Uterus (tissue), 4 donors: ENCODE data around the gene ACSM6. TPM values are rescaled to one million over a fixed set of nuclear protein-coding genes. Genes with fewer than 3 reads are reported as not detected.
A peak's percentile ranks its signal among the peaks of the same experiment; 100 is the strongest.
"Not testable (repeated sequence)": the region's sequence is repeated elsewhere in the genome, so short reads cannot be mapped to it uniquely, and the experiment has no call there.

Source experiments
- DNase-seq, 2 donors: peaks; one replicate each; pipeline ENCODE4 v3.0.0-alpha.2; 2019 to 2020
- H3K27ac ChIP-seq, 2 donors: fragments of 200-600 bp; sonication (generic); 1 replicate in 1 of 2; 2 replicates in 1 of 2; pipeline ENCODE4 v1.5.1; 2016 to 2018
- H3K27me3 ChIP-seq, 2 donors: fragments of 200-600 bp; sonication (generic); one replicate each; pipeline ENCODE4 v1.5.1; 2018 to 2019; ENCODE audit warnings: control low read depth in 1 of 2
- H3K36me3 ChIP-seq, 2 donors: fragments of 200-600 bp; sonication (generic); one replicate each; pipeline ENCODE4 v1.5.1; 2019; ENCODE audit warnings: control low read depth in 1 of 2
- H3K4me1 ChIP-seq, 2 donors: fragments of 200-600 bp; sonication (generic); one replicate each; pipeline ENCODE4 v1.5.1; 2018 to 2019; ENCODE audit warnings: control low read depth in 1 of 2
- H3K4me3 ChIP-seq, 2 donors: fragments of 200-600 bp; sonication (generic); 1 replicate in 1 of 2; 2 replicates in 1 of 2; pipeline ENCODE4 v1.5.1; 2018 to 2019; ENCODE audit warnings: mild to moderate bottlenecking in 1 of 2
- H3K9me3 ChIP-seq, 2 donors: fragments of 200-600 bp; sonication (generic); one replicate each; pipeline ENCODE4 v1.5.1; 2019; ENCODE audit warnings: control low read depth in 1 of 2
- POLR2A ChIP-seq, 2 donors: fragments of 450-650 bp; IDR thresholded peaks; one replicate each; pipeline ENCODE4 v1.6.1; 2016; ENCODE audit warnings: antibody characterized with exemption in 2 of 2, mild to moderate bottlenecking in 1 of 2, moderate library complexity in 1 of 2
- intact Hi-C: fragments of 100-400 bp; cut with DNase I; formaldehyde crosslinking; loops from one replicate; pipeline ENCODE4 v1.15.1; 2023; ENCODE audit warnings: low total_unique reads
- total RNA-seq, 4 donors: library from RNA; depleted of rRNA in 3 of 4; stranded (reverse); fragments of >200 nt in 3 of 4; gene quantifications; one replicate each; pipeline versions ENCODE4 v1.1.0 to v1.2.4, GENCODE V29; 2014 to 2023
- TF ChIP-seq, protein P1 (sequence below), 4 experiments: fragments of 200-600 bp in 2 of 4; fragments of 450-650 bp in 2 of 4; sonication (generic) in 2 of 4; IDR thresholded peaks; one replicate each; pipeline ENCODE4 v1.5.1; 2016 to 2019; ENCODE audit warnings: antibody characterized with exemption in 4 of 4, mild to moderate bottlenecking in 2 of 4, moderate library complexity in 1 of 4
- donor health status: DM: yes; HTN: yes; CAD: no.

Gene ACSM6
- total RNA-seq, 4 donors from 2014 or later = not detected

DNA sequence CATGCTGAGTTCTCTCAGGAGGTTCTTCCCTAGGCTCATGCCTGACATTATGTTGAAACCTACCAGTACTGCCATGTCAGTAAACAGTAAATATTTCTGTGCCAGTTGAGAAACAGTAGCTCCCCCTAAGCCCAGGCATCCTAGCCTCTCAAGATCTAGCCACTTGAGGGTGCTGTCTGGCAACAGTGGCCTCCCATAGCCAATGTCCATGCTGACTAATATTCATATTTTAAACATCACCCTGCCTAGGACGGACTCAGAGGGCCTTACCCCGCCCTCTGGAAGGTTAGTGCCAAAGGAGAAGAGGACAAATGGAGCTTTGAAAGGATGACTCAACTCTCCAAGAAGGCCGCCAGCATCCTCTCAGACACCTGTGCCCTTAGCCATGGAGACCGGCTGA lies 7.7 kb downstream of the ACSM6 start:
- H3K9me3 ChIP-seq = no peaks in the 10 kb centered on the region
- intact Hi-C loops = no loop called here
- no peaks in the 10 kb centered on the region for H3K27me3 ChIP-seq
- DNase-seq = no peak
- no peak overlapping the region for H3K4me3 ChIP-seq
- no peak overlapping the region for H3K27ac ChIP-seq
- no peaks in the 10 kb centered on the region for H3K36me3 ChIP-seq
- TF ChIP-seq POLR2A (IDR thresholded peaks at IDR 0.05) = no peak
- TF ChIP-seq, protein P1, sequence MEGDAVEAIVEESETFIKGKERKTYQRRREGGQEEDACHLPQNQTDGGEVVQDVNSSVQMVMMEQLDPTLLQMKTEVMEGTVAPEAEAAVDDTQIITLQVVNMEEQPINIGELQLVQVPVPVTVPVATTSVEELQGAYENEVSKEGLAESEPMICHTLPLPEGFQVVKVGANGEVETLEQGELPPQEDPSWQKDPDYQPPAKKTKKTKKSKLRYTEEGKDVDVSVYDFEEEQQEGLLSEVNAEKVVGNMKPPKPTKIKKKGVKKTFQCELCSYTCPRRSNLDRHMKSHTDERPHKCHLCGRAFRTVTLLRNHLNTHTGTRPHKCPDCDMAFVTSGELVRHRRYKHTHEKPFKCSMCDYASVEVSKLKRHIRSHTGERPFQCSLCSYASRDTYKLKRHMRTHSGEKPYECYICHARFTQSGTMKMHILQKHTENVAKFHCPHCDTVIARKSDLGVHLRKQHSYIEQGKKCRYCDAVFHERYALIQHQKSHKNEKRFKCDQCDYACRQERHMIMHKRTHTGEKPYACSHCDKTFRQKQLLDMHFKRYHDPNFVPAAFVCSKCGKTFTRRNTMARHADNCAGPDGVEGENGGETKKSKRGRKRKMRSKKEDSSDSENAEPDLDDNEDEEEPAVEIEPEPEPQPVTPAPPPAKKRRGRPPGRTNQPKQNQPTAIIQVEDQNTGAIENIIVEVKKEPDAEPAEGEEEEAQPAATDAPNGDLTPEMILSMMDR (IDR thresholded peaks at IDR 0.05) = no peak
- H3K4me1 ChIP-seq = no peaks in the 10 kb centered on the region

GRCh38 chr10:95202865-95203264 lies 8.8 kb downstream of the ACSM6 start:
- H3K4me1 ChIP-seq, intact Hi-C loops, H3K9me3 ChIP-seq, H3K27me3 ChIP-seq, DNase-seq, H3K4me3 ChIP-seq, H3K27ac ChIP-seq, H3K36me3 ChIP-seq: not testable (repeated sequence)

GRCh38 chr10:95208702-95209391 lies 14.8 kb downstream of the ACSM6 start:
- no peak overlapping the region for H3K27ac ChIP-seq
- no peak overlapping the region for H3K4me3 ChIP-seq
- H3K36me3 ChIP-seq = no peaks in the 10 kb centered on the region
- intact Hi-C loops = no loop called here
- H3K27me3 ChIP-seq = no peaks in the 10 kb centered on the region
- TF ChIP-seq, protein P1 (IDR thresholded peaks at IDR 0.05) = peak in 1 of 4 experiments; percentile 14
- TF ChIP-seq POLR2A (IDR thresholded peaks at IDR 0.05) = no peak
- no peaks in the 10 kb centered on the region for H3K9me3 ChIP-seq
- no peaks in the 10 kb centered on the region for H3K4me1 ChIP-seq
- no peak for DNase-seq

DNA sequence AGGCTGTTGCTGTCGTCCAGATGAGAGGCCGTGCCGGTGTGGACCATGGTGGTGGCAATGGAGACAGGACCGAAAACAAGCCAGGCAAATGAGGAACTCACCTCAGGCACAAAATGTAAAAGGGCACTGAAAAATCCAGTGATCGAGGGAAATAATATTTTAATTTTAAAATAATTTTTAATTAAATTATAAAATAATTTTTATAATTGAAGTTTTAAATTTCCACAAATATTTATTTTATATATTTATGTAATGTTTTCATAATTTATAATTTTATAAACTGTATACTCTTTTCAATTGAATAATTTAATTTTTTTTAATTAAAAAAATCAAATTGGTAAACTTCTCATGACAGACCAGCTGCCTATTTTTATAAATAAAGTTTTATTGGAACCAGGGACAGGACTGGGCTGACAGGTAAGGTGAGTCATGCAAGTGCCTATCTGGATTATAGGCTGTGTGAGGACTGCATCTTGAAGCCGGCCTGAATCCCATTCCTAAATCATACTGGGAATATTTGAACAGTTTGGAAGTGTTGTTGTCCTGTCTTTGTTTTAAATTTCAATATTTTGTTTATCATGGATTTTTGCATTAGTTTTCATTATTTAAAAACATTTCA lies 15.6 kb downstream of the ACSM6 start:
- DNase-seq = no peak
- Histone ChIP-seq H3K27me3 (no peaks in the 10 kb centered on the region), H3K36me3 (no peaks in the 10 kb centered on the region), H3K9me3 (no peaks in the 10 kb centered on the region), H3K4me1 (no peaks in the 10 kb centered on the region), H3K27ac (no peak overlapping the region), H3K4me3 (no peak overlapping the region)
- intact Hi-C loops = no loop called here
- TF ChIP-seq, protein P1 (IDR thresholded peaks at IDR 0.05) = no peak
- no peak for TF ChIP-seq POLR2A (IDR thresholded peaks at IDR 0.05)

DNA sequence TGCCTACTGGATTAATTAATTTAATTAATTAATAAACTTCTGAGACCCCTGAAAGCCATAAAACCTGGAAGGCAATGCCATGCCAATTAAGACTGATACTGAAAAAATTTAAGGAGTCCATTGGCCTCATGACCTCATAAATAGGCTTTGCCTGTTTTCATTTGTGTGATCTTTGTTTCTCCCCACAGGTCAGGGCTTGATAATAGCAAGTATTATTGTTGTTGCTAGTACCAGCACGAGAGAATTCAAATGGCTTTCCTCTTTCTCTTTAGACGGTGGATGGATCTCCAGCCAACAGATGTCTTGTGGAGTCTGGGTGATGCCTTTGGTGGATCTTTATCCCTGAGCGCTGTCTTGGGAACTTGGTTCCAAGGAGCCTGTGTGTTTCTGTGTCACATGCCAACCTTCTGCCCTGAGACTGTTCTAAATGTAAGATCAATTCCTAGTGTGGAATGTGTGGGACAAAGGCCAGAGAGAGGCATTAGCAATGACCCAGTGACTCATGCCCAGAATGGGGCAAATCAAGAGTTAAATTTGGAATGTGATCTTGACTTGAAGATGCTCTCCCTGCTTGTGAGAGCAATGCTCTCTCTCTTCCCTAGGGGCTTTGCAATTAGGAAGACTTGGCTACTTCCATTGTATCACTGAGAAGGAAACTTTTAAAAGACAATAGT lies 17.7 kb downstream of the ACSM6 start:
- Histone ChIP-seq H3K9me3 (no peaks in the 10 kb centered on the region), H3K27me3 (no peaks in the 10 kb centered on the region), H3K36me3 (no peaks in the 10 kb centered on the region), H3K4me1 (no peaks in the 10 kb centered on the region), H3K4me3 (no peak overlapping the region), H3K27ac (no peak overlapping the region)
- no peak for DNase-seq
- TF ChIP-seq POLR2A (IDR thresholded peaks at IDR 0.05) = no peak
- TF ChIP-seq, protein P1 (IDR thresholded peaks at IDR 0.05) = no peak
- intact Hi-C loops = no loop called here
